Stimulated activated CD4-positive, alpha-beta T cell treated with anti-CD3 and anti-CD28 coated beads, Interleukin-1b, Interleukin-23, amount 100 ng/mL, for 4 hours (primary cell): ENCODE results near the gene ABHD4.
"Not testable (repeated sequence)": the region's sequence is repeated elsewhere in the genome, so short reads cannot be mapped to it uniquely, and the experiment has no call there.

Source experiments
- DNase-seq, 2 donors: peaks; one replicate each; pipeline ENCODE4 v3.0.0-alpha.2; 2020; ENCODE audit warnings: low read depth in 2 of 2

Gene ABHD4

DNA sequence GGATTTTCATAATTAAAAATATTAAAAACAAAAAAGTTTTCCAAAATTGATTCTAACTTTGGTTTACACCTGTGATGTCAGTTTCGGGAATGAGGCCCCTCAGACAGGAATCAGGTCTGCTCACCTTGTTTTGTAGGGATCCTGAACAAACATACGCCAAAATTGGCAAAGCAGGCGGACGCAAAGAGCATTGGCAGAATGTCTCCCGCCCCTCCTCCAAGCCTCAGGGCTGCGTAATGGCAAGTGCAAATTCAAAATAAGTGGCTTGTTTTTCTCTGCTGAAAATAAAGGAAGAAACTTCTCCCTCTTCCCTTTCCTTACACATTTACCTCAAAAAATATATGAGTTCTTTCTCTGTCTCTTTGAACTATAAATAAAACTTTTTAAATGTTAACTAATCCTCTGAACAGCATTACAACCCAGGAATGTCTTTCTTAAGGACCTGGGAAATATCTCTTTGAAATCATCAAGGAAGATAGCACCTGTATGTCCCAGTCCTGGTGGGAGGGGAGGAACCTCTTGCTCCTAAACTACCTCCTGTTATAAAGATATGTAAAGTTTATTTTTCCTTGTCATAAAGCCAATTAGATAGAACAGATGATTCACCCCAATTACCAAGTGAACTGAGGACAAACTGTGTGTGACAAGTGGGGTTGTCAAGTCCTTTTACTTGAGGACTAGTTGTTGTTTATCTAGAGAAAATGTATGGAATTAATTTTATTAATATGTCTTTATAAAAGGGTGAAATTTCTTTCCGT lies 29.6 kb downstream of the ABHD4 start:
- DNase-seq, result no peak

- DNase-seq, result no peak
These were observed 31.3 kb downstream of the ABHD4 start for GRCh38 chr14:22629361-22629760.

GRCh38 chr14:22630066-22630465 lies 32.0 kb downstream of the ABHD4 start:
- no peak for DNase-seq

DNA sequence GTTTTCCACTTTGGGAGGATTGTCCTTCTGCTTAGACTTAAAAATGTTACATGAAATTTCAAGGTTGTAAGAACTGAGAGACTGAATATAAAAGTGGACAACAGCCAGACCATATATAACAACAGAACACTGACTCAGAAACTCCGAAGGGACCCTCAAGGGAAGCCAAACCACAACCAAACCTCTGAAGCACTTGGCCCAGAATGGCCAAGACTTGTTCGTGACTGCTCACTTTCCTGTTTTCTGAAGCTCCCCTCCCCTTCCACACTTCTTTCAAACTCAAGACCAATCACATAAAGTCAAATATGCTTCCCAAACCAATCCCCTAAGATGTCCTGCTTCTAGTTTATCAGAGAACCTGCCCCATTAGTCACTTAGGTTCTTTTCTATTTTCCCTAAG lies 32.4 kb downstream of the ABHD4 start:
- no peak for DNase-seq

GRCh38 chr14:22634233-22634900 lies 36.3 kb downstream of the ABHD4 start:
- DNase-seq, result no peak

DNA sequence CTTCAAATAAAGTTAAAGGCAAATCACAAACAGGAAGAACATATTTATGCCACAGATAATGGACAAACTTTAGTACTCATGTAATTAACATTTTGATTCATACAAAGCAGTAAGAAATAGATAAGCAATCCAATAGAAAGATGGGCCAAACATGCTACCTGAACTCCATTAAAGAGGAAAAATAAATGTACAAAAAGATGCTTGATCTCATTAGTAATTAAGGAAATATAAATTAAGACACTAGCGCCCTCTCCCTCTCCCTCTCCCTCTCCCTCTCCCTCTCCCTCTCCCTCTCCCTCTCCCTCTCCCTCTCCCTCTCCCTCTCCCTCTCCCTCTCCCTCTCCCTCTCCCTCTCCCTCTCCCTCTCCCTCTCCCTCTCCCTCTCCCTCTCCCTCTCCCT lies 37.9 kb downstream of the ABHD4 start:
- DNase-seq, result not testable (repeated sequence)

DNA sequence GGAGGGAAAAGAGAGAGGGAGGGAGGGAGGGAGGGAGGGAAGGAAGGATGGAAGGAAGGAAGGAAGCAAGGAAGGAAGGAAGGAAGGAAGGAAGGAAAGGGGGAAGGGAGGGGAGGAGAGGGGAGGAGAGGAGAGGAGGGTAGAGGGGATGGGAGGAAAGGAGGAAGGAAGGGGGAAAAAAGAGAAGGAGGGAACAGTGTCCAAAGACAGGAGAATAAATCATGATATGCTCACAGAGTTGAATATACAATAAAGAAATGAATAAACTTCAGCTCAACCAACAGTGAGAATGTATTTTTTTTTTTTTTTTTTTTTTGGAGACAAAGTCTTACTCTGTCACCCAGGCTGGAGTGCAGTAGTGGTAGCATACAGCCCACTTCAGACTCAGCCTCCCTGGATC lies 42.1 kb downstream of the ABHD4 start:
- no peak for DNase-seq

DNA sequence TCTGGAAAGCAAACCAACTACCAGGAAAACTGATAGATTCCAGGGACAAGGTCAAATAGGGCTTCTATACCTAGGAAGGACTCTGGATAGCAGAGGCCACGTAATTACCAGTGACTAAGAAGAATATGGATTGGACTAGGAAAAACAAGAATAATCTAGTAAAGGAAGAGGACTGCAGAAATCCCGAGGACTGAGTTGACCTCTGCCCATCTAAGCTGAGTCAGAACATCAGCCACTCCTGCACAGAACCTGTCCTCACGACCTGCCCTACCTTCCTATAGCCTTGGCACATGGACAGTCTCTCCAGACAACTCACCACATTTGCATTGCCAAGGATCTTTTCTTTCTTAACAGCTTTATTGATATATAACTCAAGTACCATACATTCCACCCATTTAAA lies 43.7 kb downstream of the ABHD4 start:
- no peak for DNase-seq

DNA sequence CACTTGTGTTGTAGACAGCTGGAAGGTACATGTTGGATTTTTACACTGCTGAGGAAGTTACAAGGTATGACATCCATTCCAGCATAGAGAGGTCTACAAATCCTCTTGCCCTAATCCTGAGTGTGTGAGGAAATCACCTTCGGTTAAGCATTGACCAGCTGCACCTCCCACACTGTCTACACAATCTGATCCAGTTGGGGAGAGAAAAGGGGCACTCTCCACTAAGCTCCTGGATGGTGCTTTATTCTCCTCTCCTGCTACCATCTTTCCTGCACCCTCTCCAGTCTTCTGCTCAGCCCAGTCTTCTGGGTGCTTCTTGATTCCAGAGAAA lies 46.2 kb downstream of the ABHD4 start, which contains the start of gene OR6J1:
TSS of gene OR6J1 (minus strand) at position 48 of the 331 bp plus-strand sequence. CDS start 9,541 bp downstream, outside the sequence.
- DNase-seq, result no peak

- DNase-seq, result no peak
These were observed 48.6 kb downstream of the ABHD4 start for GRCh38 chr14:22646570-22647254.

DNA sequence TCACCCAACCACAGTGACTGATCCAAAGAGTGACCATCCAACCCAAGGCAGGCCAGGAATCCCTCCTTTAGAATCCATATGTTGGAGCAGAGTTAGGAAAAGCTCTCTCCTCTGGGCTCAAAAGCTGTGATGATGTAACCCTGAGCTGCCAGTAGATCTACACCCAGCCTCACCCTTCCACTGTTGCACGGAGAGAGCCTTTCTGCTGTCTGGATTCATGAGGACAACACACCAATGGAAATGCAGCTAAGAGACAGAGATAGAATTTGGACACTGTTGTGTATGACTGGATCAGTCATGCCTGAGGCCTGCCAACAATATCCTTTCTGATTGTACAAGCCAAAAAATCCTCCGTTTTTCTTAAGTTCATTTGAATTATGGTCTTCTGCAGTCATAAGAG lies 50.4 kb downstream of the ABHD4 start:
- no peak for DNase-seq

- DNase-seq, result no peak
These were observed 52.1 kb downstream of the ABHD4 start for GRCh38 chr14:22650046-22650739.

GRCh38 chr14:22650960-22651521 lies 52.9 kb downstream of the ABHD4 start:
- no peak for DNase-seq

DNA sequence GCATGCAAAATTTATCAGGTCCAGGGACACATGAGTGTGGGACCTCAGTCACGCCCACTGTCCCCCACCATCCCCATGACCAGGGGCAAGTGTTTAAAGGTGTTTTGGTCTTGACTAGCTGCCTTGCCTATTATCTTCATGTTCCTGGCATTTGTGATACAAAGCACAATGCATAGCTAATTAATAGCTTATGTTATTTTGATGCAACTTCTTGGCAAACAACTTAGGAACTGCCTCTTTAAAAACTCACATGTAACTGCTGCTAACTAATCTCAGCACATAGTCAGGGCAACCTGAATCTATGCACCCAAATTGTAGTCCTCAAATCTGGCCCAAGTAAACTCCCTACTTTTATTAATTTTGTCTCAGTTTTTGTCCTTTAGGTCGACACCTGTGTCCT lies 53.5 kb downstream of the ABHD4 start:
- DNase-seq, result no peak

GRCh38 chr14:22653012-22653621 lies 55.0 kb downstream of the ABHD4 start:
- peak; percentile 15 to 28 for DNase-seq

GRCh38 chr14:22656226-22656625 lies 58.1 kb downstream of the ABHD4 start:
- no peak for DNase-seq

DNA sequence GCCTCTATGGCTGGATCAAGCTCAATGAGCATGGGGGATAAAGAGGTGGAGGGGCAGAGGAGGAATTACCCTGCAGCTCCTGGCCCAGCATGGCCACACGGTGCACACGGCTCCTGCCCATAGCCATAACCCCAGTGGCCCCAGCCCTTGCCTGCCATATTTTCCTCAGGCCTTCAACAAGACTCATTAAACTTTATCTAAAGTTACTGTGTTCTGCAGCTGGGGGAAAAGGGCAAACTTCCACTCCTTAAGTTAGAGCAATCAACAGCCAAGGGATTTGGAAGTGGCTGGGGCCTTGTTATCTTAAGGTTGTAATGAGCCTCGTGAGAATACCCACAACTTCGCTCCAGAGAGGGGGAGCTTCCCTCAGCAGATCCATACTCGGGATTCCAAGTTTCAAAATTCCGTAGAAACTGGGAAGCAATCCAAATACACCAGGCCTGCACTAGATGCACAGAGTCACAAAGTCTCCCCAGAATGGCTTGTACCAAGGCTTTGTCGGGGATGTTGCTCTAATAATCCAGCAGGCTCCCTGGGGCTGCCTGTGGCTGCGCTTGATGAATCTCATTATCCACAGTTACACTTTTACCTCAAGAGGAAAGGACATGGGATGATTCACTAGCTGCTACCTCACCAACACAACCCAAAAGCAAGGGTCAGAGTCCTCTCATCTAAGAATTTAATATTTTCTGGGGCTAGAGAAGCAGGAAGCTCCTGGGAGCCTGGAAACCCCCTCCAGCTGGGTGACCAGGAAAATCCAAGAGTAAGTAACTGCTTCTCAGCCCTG lies 59.0 kb downstream of the ABHD4 start:
- no peak for DNase-seq

DNA sequence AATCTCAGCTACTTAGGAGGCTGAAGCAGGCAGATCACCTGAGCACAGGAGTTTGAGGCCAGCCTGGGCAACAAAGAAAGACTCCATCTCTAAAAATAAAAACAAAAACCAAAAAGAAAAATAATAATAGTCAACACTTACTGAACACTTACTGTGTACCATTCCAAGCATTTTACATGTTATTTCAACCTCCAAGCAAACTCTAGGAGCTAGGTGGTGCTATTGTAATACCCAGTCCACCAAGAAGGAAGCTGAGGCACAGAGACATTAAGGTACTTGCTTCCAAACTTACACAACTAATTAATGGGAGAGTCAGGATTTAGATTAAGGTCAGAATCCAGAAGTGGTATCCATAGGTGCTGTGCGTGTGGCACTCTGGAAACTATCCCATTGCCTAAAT lies 59.8 kb downstream of the ABHD4 start:
- no peak for DNase-seq

DNA sequence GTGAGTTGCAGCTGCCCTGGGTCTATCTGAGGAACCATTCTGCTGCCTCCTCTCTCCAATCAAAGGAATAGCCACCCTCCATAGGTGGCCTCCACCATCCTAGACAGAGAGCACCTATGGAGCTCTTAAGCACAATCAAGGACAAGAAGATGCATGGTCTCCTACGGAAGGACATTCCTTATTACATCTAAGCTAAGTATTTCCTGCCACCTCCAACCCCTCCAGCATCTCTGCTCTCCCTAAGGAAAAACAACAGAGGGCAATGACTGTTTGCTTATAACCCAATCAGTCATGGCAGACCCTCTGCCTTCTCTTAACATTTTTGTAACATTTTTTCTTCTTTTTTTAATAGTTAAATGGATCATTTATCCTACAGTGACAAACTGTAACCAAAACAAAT lies 60.8 kb downstream of the ABHD4 start:
- no peak for DNase-seq

DNA sequence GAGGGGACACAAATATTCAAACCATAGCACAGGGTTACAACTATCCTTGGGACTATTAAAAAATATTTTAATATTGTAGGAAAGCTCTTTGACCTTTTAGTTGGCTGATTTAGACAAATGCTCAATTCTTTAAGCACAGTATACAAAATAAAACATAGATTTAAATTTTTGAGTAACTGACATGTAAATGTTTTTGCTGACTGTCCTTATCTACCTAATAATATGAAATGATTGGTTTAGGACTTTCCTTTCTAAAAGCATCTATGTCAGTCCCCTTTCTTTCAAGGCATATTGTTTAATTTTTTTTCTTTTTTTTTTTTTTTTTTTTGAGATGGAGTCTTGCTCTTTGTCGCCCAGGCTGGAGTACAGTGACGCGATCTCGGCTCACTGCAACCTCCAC lies 62.6 kb downstream of the ABHD4 start:
- DNase-seq, result no peak
